KG1 (cell line): ENCODE measurements around the gene FAM168A.

ENCODE experiments used
- DNase-seq: peaks from one replicate; lab custom pipeline; 2025; lab: John Stamatoyannopoulos, UW

The FAM168A gene

DNA sequence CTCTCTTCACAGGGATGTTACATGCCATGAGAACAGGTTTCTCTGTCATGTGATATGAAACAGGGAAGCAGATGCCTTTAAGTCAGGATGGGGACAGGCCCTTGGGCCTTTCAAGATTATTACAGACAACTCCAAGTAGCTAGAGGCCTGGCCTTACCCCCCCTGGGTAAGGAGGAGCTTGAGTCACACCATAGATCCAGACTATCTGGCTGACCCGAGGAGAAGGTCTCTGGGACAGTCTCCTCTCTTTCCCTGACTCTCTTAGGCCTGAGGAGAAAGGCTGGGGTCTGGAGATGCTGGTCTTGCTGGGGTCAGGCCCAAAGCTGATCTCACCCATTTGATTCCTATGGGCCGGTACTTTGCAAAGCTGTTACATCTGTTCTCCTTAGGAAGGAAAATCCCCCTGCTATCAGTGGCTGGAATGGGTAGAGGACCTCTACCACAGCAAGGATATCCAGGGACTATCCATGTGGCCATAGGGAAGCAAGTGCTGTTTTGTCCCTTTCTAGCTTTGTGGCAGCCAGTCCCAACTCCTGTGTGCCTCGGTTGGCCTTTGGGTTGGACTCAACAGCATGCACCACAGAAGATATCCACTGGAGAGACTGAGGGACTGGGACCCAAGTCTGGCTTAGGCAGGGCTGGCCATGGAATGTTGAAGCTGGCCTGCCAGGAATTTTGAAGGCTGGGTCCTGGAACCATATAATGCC is 196.5 kb downstream of the FAM168A start:
- DNase-seq = no peak

DNA sequence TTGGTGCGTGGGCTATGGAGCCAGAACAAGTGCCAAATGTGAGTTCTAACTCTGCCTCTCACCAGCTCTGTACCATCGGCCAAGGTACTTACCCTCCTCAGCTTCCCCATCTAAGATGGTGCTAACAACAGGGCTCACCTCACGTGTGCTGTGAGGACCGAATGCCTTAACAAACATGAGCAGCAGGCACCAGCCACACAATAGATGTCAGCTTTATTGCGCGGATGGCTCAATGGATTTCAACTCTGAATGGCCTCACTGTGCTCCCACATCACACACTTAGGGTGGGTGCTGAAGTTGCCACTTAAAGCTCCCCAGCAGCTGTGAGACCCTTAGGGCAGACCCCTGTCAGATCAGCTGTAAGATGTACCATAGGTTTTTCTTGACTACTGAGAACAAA is 197.6 kb downstream of the FAM168A start:
- no peak for DNase-seq

GRCh38 chr11:73399636-73400035 is 198.3 kb downstream of the FAM168A start:
- no peak for DNase-seq

- no peak for DNase-seq
Observed at GRCh38 chr11:73399159-73399590, 198.7 kb downstream of the FAM168A start.

GRCh38 chr11:73398721-73399120 is 199.2 kb downstream of the FAM168A start:
- no peak for DNase-seq

GRCh38 chr11:73398132-73398526 is 199.8 kb downstream of the FAM168A start:
- no peak for DNase-seq

- DNase-seq = no peak
Observed at GRCh38 chr11:73397468-73398131, 200.3 kb downstream of the FAM168A start.

GRCh38 chr11:73396985-73397384 is 200.9 kb downstream of the FAM168A start:
- no peak for DNase-seq

DNA sequence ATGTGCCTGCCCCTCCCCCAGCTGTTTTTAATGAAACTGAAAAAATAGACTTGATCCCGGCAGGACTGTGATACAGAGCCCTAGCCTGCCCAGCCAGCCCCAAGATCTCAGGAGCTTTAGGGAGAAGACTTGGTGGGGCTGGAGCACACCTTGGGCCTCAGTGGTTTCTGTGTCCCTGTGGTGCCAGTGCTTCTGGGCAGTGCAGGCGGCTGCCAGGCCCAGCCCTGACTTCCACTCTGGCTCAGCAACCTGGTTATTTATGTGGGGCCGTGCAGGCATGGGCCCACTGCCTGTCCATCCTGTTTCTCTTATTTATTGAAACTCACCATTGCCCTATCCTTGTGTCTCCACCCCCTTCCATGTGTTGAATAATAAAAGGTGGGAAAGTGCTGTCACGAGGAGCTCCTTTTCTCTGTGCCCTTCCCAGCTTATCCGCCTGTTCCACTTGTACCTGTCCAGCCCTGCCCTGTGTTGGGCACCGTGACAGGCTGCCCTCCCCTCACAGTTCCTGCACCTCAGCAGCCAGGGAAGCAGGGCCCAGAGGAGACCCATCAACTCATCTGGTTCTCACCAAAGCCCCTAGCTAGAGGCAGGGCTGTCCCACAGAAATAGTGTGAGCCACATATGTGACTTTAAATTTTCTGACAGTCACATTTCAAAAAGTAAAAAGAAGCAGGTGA is 201.5 kb downstream of the FAM168A start:
- DNase-seq = no peak

DNA sequence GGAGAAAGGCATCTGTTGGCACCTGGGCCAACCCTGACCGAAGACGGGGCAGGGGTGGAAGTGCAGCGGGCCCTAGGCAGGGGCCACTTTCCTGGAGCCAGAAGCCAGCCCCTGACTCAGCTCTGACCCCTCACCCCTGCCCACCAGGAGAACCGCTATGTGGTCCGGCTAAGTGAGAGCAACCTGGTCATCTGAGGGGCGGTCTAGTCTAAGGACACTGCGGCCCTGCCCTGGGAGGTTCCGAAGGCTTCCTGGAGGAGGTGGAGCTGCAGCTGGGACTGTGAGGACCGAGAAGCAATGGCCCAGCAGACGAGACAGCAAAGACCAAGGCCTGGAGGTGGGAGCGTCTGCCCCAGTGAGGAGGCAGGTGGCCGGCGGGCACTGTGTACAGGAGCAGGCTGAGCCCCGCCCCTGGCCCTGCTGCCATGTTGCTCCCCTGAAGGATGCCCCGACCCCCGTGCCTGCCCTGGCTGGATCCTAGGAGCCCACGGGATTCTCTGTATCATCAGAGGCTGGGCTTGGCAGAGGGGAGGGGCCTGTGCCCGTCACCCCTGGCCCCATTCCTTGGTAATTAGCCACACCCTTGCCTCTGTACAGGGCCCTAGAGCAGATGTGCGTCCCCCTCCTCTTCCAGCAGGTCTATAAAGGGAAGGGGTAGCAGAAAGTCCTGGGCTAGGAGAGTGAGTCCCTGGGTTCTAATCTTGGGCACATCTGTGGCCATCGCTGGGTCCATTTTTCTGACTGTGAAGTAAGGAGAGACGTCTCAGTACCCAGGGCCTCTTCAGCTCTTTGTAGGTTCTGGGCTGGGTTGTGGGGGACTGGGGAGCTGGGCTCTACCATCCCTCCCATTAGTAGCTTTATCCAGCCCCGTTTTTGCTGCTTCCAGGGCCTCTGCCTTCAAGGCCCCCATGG is 202.4 kb downstream of the FAM168A start:
- no peak for DNase-seq

- no peak for DNase-seq
Observed at GRCh38 chr11:73394416-73395296, 203.3 kb downstream of the FAM168A start.

DNA sequence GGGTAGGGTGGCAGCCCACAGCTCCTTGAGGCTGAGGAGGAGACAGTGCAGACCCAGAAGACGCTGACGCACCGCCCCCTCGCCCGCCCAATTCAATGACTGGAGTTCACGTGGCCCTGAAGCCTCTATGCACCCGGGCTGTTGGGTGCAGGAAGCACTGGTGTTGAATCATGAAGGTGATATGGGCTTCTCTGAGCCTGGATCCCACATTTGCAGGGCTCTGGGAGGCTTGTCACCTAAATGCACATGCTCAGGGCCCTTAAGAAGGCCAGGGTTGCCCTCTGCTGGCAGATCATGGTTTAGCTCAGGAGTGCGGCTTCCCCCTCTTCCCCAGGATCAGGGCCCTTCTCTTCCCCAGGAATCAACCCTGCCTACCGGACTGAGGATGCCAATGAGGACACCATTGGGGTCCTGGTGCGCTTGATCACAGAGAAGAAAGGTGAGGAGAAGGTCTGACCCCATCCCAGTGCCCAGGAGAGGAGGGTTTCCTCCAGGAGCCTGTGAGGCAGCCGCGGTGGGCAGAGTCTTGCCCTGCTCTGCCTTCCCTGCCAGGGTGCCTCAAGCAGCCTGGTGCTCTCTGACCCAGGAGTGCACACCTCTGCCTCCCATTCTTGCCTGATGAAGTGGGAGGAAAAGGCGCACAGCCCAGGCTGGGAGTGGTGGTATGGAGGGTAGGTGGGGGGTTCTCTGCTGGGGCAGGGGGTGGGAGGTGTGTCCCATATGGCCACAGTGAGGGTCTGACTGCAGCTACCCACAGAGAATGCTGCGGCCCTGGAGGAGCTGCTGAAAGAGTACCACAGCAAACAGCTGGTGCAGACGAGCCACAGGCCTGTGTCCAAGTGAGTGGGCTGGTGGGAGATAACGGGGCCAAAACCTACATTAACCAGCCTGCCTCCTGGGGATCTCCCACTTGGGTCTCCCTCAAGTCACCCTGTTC is 204.2 kb downstream of the FAM168A start:
- DNase-seq = peak; percentile 41

GRCh38 chr11:73393011-73393380 is 204.9 kb downstream of the FAM168A start:
- no peak for DNase-seq

- DNase-seq = no peak
Observed at GRCh38 chr11:73392108-73393010, 205.6 kb downstream of the FAM168A start.

GRCh38 chr11:73391665-73392064 is 206.2 kb downstream of the FAM168A start:
- DNase-seq = no peak

DNA sequence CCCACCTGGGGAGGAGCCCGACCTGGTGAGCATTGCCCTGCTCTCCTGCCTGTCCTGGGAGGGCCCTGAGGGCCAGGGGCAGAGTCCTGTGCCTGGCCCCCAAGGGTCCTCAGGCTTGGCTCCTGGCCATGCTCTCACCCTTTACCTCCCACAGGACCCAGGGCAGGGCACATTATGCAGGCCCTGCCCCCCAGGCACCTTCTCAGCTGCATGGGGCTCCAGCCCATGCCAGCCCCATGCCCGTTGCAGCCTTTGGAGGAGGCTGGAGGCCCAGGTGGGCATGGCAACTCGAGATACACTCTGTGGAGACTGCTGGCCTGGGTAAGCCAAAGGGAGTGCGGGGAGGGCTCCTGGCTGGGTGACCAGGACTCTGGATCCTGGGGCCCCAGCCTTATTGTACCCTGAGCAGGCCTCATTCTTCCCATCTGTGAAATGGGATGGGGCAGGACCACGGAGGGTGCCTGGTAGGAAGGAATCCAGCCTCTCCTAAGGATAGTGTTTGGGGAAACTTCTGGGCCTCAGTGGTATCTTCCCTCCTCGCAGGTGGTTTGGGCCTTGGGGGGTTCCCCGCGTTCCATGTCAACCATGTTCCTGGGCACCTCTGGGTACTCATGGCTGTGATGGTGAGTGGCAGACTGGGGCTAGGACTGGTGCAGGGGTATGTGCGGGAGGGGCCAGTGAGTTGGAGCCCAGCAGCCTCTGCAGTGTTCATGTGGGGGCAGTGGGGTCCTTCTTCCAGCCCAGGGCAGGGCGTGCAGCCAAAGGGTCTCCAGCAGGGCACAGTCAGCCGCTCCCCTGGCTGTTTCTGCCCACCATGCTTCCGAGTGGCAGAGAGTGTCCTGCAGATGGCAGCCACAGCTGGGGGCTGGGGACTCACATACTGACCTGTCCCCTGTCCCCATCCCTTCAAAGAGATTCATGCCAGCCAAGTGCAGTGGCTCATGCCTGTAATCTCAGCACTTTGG is 207.0 kb downstream of the FAM168A start:
- no peak for DNase-seq

- DNase-seq = no peak
Observed at GRCh38 chr11:73389916-73390315, 208.0 kb downstream of the FAM168A start.

DNA sequence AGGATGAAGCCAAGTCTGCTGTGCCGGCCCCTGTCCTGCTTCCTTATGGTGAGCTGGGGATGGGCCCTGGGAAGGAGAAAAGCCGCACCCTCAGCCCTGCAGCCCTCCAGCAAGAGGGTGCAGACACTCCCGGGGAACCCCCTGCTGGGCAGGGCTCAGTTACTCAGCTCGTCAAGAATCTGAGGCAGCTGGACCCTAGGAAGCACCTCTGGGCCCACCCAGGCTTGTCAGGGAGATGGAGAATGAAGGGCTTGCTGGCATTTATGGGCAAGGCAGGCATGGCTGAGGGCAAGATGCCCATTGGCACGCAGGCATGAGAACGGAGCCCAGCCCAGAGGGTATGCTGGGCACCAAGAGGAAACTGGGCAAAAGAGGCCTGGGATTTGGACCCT is 208.8 kb downstream of the FAM168A start:
- DNase-seq = no peak
